GM21576 (cell line): ENCODE results near the gene OR4M1.
"Not testable (repeated sequence)": the region's sequence is repeated elsewhere in the genome, so short reads cannot be mapped to it uniquely, and the experiment has no call there.

Experiments used
- ATAC-seq: cut with Tn5 transposase; IDR thresholded peaks from one replicate; pipeline ENCODE4 v1.9.1; 2021; ENCODE audit warnings: mild to moderate bottlenecking, moderate library complexity; ENCODE audit not compliant: unreplicated experiment

Gene OR4M1

DNA sequence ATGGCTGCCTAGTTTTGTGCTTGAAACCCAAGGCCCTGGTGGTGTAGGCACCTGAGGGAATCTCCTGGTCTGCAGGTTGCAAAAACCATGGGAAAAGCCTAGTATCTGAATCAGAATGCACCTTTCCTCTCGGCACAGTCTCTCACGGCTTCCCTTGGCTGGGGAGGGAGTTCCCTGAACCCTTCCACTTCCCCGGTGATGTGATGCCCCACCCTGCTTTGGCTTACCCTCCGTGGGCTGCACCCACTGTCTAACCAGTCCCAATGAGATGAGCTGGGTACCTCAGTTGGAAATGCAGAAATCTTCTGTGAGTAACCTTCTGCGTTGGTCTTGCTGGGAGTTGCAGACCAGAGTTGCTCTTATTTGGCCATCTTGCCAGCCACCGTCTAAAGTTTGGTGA is 47.7 kb downstream of the OR4M1 start:
- ATAC-seq = not testable (repeated sequence)

DNA sequence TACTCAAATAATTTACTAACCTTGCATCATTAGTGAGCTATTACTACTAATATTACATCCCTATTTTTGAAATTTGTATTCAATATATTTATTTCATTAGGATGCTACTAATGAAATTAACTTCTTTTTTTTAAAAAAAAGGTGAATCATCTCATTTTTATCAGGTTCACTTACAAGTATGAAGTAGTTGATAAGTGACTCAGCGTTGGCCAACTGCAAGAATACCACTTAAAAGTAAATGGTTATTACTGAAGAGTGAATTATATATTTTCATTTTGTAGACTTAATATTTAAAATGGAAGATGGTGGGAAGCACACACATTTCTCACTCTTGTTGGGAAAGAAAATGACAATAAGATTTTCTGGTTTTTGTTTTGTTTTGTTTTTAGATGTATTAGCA is 49.9 kb downstream of the OR4M1 start:
- no peak for ATAC-seq

DNA sequence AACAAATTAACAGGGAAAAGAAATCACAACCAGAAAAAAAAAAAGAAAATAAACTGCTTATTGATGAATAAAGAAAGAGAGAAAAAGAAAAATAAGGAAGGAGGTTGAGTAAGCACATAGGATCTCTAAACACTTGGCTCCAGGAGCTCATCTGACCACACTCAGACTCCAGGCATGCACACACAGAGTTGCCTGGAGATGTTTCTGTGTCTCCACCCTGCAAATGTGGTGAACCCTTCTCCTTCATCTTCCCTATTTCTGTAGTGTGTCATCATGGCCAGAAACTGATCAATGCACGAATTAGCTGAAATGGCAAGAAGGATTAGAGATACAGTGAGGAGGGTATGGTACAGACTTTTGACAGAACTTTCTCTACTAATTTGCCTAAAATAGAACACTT is 50.5 kb downstream of the OR4M1 start:
- no peak for ATAC-seq

DNA sequence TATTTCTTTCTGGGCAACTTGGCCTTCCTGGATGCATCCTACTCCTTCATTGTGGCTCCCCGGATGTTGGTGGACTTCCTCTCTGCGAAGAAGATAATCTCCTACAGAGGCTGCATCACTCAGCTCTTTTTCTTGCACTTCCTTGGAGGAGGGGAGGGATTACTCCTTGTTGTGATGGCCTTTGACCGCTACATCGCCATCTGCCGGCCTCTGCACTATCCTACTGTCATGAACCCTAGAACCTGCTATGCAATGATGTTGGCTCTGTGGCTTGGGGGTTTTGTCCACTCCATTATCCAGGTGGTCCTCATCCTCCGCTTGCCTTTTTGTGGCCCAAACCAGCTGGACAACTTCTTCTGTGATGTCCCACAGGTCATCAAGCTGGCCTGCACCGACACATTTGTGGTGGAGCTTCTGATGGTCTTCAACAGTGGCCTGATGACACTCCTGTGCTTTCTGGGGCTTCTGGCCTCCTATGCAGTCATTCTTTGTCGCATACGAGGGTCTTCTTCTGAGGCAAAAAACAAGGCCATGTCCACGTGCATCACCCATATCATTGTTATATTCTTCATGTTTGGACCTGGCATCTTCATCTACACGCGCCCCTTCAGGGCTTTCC is 54.4 kb downstream of the OR4M1 start:
- not testable (repeated sequence) for ATAC-seq

DNA sequence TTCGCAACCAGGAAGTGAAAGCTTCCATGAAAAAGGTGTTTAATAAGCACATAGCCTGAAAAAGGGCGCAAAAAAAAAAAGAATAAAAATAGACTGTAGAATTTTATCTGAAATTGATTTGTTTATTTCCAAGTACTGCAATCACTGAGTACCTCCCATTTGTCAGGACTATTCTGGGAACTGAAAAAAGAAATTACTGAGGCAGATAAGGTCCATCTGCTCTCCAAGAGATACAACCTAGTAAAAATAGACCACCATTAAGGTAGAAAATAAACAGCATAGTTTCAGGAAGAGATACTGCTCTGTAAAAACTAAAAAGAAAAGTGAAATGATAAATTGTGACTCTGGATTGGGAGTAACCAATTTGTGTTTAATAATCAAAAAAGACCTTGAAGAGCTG is 55.0 kb downstream of the OR4M1 start:
- ATAC-seq = no peak
